SW 1271 (cell line): ENCODE results near the gene PTPRK.

Source experiments
- DNase-seq, 2 experiments: peaks; one replicate each; lab custom pipeline; 2025; lab: John Stamatoyannopoulos, UW

The PTPRK gene

GRCh38 chr6:128515550-128516513 is 4.6 kb downstream of the PTPRK start:
- no peak for DNase-seq

GRCh38 chr6:128513878-128514277 is 6.5 kb downstream of the PTPRK start:
- no peak for DNase-seq

- no peak for DNase-seq
Observed at GRCh38 chr6:128512296-128512695, 8.1 kb downstream of the PTPRK start.

GRCh38 chr6:128511506-128511905 is 8.9 kb downstream of the PTPRK start:
- DNase-seq: no peak

GRCh38 chr6:128509709-128510108 is 10.7 kb downstream of the PTPRK start:
- DNase-seq: no peak

GRCh38 chr6:128508588-128509296 is 11.7 kb downstream of the PTPRK start:
- peak; percentile 27 to 58 for DNase-seq

GRCh38 chr6:128507337-128508310 is 12.8 kb downstream of the PTPRK start:
- DNase-seq: no peak

- DNase-seq: no peak
Observed at GRCh38 chr6:128505603-128506002, 14.8 kb downstream of the PTPRK start.

GRCh38 chr6:128504003-128504654 is 16.3 kb downstream of the PTPRK start:
- DNase-seq: no peak

- no peak for DNase-seq
Observed at GRCh38 chr6:128500749-128501600, 19.4 kb downstream of the PTPRK start.

GRCh38 chr6:128500014-128500413 is 20.4 kb downstream of the PTPRK start:
- DNase-seq: no peak

- DNase-seq: no peak
Observed at GRCh38 chr6:128499079-128499731, 21.2 kb downstream of the PTPRK start.

GRCh38 chr6:128498234-128498633 is 22.2 kb downstream of the PTPRK start:
- no peak for DNase-seq

GRCh38 chr6:128495536-128496333 is 24.7 kb downstream of the PTPRK start:
- no peak for DNase-seq

- DNase-seq: no peak
Observed at GRCh38 chr6:128494440-128494839, 26.0 kb downstream of the PTPRK start.

GRCh38 chr6:128493877-128494276 is 26.5 kb downstream of the PTPRK start:
- DNase-seq: no peak

GRCh38 chr6:128492386-128492785 is 28.0 kb downstream of the PTPRK start:
- no peak for DNase-seq

GRCh38 chr6:128491610-128492206 is 28.7 kb downstream of the PTPRK start:
- no peak for DNase-seq
